Measurements from ENCODE around the gene ZNF526. TPM values are rescaled to one million over a fixed set of nuclear protein-coding genes. Genes with fewer than 3 reads are reported as not detected.
A peak's percentile ranks its signal among the peaks of the same experiment; 100 is the strongest.

ZNF526 gene
- total and polyA plus RNA-seq, 9 of the 15 experiments (the other 6 are each of a cell fraction or from before 2014, with no cell fraction given) = 1.3 to 17.9 (median 6.2) TPM

- 0 out of 2 replicates have a peak, but pooled peaks have one; percentile 45 for TF ChIP-seq ZNF592 (IDR thresholded peaks at IDR 0.05)
- TF ChIP-seq ZBTB5 (IDR thresholded peaks at IDR 0.05) = no peak
- TF ChIP-seq TFAP4 (CRISPR knock-in tag; IDR thresholded peaks at IDR 0.05; ENCODE audit: borderline replicate concordance) = 0 out of 2 replicates have a peak, but pooled peaks have one; percentile 7
- TF ChIP-seq ZSCAN32 (CRISPR knock-in tag; IDR thresholded peaks at IDR 0.05) = no peak
- no peak for TF ChIP-seq ZNF561 (CRISPR knock-in tag; conservative IDR thresholded peaks at IDR 0.05)
- TF ChIP-seq ZNF740 (CRISPR knock-in tag; IDR thresholded peaks at IDR 0.05) = 0 out of 2 replicates have a peak, but pooled peaks have one; percentile 73
- TF ChIP-seq ZNF740 (tag; IDR thresholded peaks at IDR 0.05) = no peak
- no peak for TF ChIP-seq NR2F6 (CRISPR knock-in tag; IDR thresholded peaks at IDR 0.05)
- TF ChIP-seq MCM7 (IDR thresholded peaks at IDR 0.05) = no peak
- TF ChIP-seq ZBTB17 (CRISPR knock-in tag; IDR thresholded peaks at IDR 0.05) = no peak
- TF ChIP-seq SMARCE1 (IDR thresholded peaks at IDR 0.05) = no peak; the same call in 1 of the 2 replicates
- TF ChIP-seq ZNF655 (CRISPR knock-in tag; IDR thresholded peaks at IDR 0.05) = no peak
Measured at GRCh38 chr19:42270346-42271044, 50.4 kb downstream of the ZNF526 start (continued).

Data from K562 (cell line).